Measurements from ENCODE around the gene TSKS.

Gene TSKS

GRCh38 chr19:49803529-49803856 is 40.4 kb upstream of the TSKS start:
- in situ Hi-C loops (cut with HindIII; ENCODE audit: low pct_ligation_motif_present, low sequenced_read_pairs): no loop called here
- TF ChIP-seq, protein P1, sequence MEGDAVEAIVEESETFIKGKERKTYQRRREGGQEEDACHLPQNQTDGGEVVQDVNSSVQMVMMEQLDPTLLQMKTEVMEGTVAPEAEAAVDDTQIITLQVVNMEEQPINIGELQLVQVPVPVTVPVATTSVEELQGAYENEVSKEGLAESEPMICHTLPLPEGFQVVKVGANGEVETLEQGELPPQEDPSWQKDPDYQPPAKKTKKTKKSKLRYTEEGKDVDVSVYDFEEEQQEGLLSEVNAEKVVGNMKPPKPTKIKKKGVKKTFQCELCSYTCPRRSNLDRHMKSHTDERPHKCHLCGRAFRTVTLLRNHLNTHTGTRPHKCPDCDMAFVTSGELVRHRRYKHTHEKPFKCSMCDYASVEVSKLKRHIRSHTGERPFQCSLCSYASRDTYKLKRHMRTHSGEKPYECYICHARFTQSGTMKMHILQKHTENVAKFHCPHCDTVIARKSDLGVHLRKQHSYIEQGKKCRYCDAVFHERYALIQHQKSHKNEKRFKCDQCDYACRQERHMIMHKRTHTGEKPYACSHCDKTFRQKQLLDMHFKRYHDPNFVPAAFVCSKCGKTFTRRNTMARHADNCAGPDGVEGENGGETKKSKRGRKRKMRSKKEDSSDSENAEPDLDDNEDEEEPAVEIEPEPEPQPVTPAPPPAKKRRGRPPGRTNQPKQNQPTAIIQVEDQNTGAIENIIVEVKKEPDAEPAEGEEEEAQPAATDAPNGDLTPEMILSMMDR (IDR thresholded peaks at IDR 0.05; ENCODE audit: low read depth, low read length, missing control alignments): no peak
- peaks cover 68% of the 10 kb centered on the region for H3K36me3 ChIP-seq (replicated peaks)
- no peak overlapping the region for H3K4me3 ChIP-seq (ENCODE audit: low read depth, low read length)
- no peaks in the 10 kb centered on the region for H3K27me3 ChIP-seq (replicated peaks)
- no peak for DNase-seq
- H3K27ac ChIP-seq: no peak overlapping the region

DNA sequence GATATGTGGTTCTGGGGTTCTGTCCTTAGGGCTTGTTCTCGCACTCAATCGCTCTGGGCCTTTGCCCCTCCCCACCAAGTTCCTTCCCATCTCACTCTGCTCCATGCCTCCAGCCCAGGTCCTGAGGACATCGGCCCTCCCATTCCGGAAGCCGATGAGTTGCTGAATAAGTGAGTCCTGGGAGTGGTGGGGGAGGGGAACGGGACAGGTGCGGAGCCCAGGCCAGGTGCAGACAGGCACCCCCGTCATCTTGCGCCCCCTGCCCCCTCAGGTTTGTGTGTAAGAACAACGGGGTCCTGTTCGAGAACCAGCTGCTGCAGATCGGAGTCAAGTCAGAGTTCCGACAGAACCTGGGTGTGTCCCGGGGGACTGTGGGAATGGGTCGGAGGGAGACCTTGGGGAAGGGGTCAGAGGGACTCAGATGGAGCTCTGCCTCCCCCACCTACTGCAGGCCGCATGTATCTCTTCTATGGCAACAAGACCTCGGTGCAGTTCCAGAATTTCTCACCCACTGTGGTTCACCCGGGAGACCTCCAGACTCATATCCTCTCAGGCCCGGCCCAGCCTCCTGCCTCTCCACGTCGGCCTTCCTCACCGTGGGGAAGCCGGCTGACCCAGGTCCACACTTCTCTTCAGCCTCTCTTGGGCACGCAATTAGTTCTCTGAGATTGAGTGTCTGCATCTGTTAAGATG is 39.9 kb upstream of the TSKS start:
- in situ Hi-C loops (cut with HindIII; ENCODE audit: low pct_ligation_motif_present, low sequenced_read_pairs): no loop called here
- DNase-seq: no peak

GRCh38 chr19:49801966-49802661 is 39.0 kb upstream of the TSKS start:
- H3K36me3 ChIP-seq (replicated peaks): peaks cover 66% of the 10 kb centered on the region
- TF ChIP-seq, protein P1 (IDR thresholded peaks at IDR 0.05; ENCODE audit: low read depth, low read length, missing control alignments): peak; percentile 56
- in situ Hi-C loops (cut with HindIII; ENCODE audit: low pct_ligation_motif_present, low sequenced_read_pairs): no loop called here
- peak overlapping the region; percentile 55 for H3K4me3 ChIP-seq (ENCODE audit: low read depth, low read length)
- peak; percentile 88 for DNase-seq
- no peak overlapping the region for H3K27ac ChIP-seq
- H3K27me3 ChIP-seq (replicated peaks): no peaks in the 10 kb centered on the region

More for the DNA sequence above, 39.9 kb upstream of the TSKS start:
- H3K36me3 ChIP-seq (replicated peaks): peaks cover 70% of the 10 kb centered on the region
- no peaks in the 10 kb centered on the region for H3K27me3 ChIP-seq (replicated peaks)
- no peak overlapping the region for H3K4me3 ChIP-seq (ENCODE audit: low read depth, low read length)
- no peak overlapping the region for H3K27ac ChIP-seq
- TF ChIP-seq, protein P1 (IDR thresholded peaks at IDR 0.05; ENCODE audit: low read depth, low read length, missing control alignments): no peak

GRCh38 chr19:49801401-49801888 is 38.3 kb upstream of the TSKS start:
- Histone ChIP-seq H3K27ac (no peak overlapping the region), H3K27me3 (replicated peaks) (no peaks in the 10 kb centered on the region), H3K36me3 (replicated peaks) (peaks cover 72% of the 10 kb centered on the region), H3K4me3 (ENCODE audit: low read depth, low read length) (peak overlapping the region; percentile 55)
- in situ Hi-C loops (cut with HindIII; ENCODE audit: low pct_ligation_motif_present, low sequenced_read_pairs): no loop called here
- DNase-seq: no peak
- TF ChIP-seq, protein P1 (IDR thresholded peaks at IDR 0.05; ENCODE audit: low read depth, low read length, missing control alignments): no peak

- in situ Hi-C loops (cut with HindIII; ENCODE audit: low pct_ligation_motif_present, low sequenced_read_pairs): no loop called here
- Histone ChIP-seq H3K36me3 (replicated peaks) (peaks cover 74% of the 10 kb centered on the region), H3K4me3 (ENCODE audit: low read depth, low read length) (no peak overlapping the region), H3K27ac (no peak overlapping the region), H3K27me3 (replicated peaks) (no peaks in the 10 kb centered on the region)
- no peak for DNase-seq
- TF ChIP-seq, protein P1 (IDR thresholded peaks at IDR 0.05; ENCODE audit: low read depth, low read length, missing control alignments): no peak
Measured at GRCh38 chr19:49800771-49801170, 37.7 kb upstream of the TSKS start.

Data from brain microvascular endothelial cell (primary cell).